ENCODE data around the gene SAP25.

DNA sequence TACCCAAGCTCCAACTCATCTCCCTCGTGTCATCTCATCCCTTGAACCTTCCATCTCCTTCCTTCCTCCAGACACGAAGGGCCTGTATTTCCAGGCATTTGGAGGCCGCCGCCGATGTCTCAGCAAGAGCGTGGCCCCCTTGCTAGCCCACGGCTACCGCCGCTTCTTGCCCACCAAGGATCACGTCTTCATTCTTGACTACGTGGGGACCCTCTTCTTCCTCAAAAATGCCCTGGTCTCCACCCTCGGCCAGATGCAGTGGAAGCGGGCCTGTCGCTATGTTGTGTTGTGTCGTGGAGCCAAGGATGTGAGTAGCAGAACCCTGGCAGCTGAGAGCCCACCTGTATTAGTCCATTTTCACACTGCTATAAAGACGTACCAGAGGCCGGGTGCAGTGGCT is 17.9 kb upstream of the SAP25 start:
- TF ChIP-seq ZNF274 (IDR thresholded peaks at IDR 0.05; ENCODE audit: low read depth, low read length) = no peak
- no peak for TF ChIP-seq YY1 (IDR thresholded peaks at IDR 0.05; ENCODE audit: insufficient read depth, insufficient read length)
